Thyroid gland (tissue), 4 donors: ENCODE measurements around the gene CLCN2. TPM values are rescaled to one million over a fixed set of nuclear protein-coding genes. Genes with fewer than 3 reads are reported as not detected.

ENCODE experiments used
- DNase-seq, 2 donors: peaks; one replicate each; pipeline ENCODE4 v3.0.0-alpha.2; 2019
- H3K27ac ChIP-seq, 3 donors: fragments of 200-600 bp; sonication (generic); 1 replicate in 2 of 3; 2 replicates in 1 of 3; pipeline ENCODE4 v1.5.1; 2016 to 2019; ENCODE audit warnings: mild to moderate bottlenecking in 1 of 3, moderate library complexity in 1 of 3
- H3K27me3 ChIP-seq: fragments of 200-600 bp; sonication (generic); one replicate; pipeline ENCODE4 v1.5.1; 2019
- H3K36me3 ChIP-seq, 2 donors: fragments of 200-600 bp; sonication (generic); one replicate each; pipeline ENCODE4 v1.5.1; 2016 to 2019
- H3K4me1 ChIP-seq, 2 donors: fragments of 200-600 bp; sonication (generic); one replicate each; pipeline ENCODE4 v1.5.1; 2017 to 2019
- H3K4me3 ChIP-seq, 3 donors: fragments of 200-600 bp; sonication (generic); replicated peaks in 1 of 3; 1 replicate in 2 of 3; 2 replicates in 1 of 3; pipeline ENCODE4 v1.5.1; 2016; ENCODE audit warnings: mild to moderate bottlenecking in 1 of 3
- H3K9me3 ChIP-seq: fragments of 200-600 bp; sonication (generic); one replicate; pipeline ENCODE4 v1.5.1; 2017
- CTCF ChIP-seq, 6 experiments: fragments of 200-600 bp in 3 of 6; fragments of 450-650 bp in 3 of 6; sonication (generic) in 3 of 6; IDR thresholded peaks; one replicate each; pipeline ENCODE4 v1.5.1; 2016 to 2019; ENCODE audit warnings: antibody characterized with exemption in 6 of 6, mild to moderate bottlenecking in 2 of 6, inconsistent platforms in 1 of 6, moderate library complexity in 1 of 6
- POLR2A ChIP-seq, 2 donors: fragments of 450-650 bp; IDR thresholded peaks; one replicate each; pipeline ENCODE4 v1.6.1; 2017; ENCODE audit warnings: antibody characterized with exemption in 2 of 2, mild to moderate bottlenecking in 2 of 2, moderate library complexity in 1 of 2
- WGBS, 2 donors: methylation state at CpG; one replicate each; pipeline ENCODE4 v1.1.5; 2017; 5-methylcytosine and 5-hydroxymethylcytosine counted together
- intact Hi-C: fragments of 100-400 bp; cut with DNase I; formaldehyde crosslinking; loops from one replicate; pipeline ENCODE4 v1.15.1; 2023
- total RNA-seq, 4 donors: library from RNA; depleted of rRNA; stranded (reverse); fragments of >200 nt; gene quantifications; one replicate each; pipeline ENCODE4 v1.2.3, GENCODE V29; 2016

CLCN2 gene
- total RNA-seq, 4 donors from 2014 or later = 4.3 to 7.6 (median 5.2) TPM

DNA sequence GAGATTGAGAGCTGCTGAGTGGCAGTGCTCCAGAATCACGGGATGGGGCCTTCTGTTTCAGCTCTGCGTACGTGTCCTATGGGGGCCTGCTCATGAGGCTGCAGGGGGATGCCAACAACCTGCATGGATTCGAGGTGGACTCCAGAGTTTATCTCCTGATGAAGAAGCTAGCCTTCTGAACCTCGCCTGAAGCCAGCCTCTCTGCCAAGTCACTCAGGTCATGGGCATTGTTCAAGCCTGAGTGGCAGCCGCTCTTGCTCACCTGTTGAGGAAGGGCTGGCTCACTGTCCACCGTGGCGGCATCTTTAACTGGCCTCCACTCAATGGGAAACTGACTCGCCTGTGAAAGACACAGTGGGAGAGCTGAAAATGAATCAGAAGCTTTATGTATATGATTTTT, 6.7 kb upstream of the CLCN2 start:
- no peak for TF ChIP-seq CTCF (IDR thresholded peaks at IDR 0.05)
- no peak for TF ChIP-seq POLR2A (IDR thresholded peaks at IDR 0.05)
- Histone ChIP-seq H3K4me1 (peaks cover 28 to 30% of the 10 kb centered on the region in 2 donors), H3K36me3 (peaks cover 3 to 11% of the 10 kb centered on the region in 2 donors), H3K27me3 (no peaks in the 10 kb centered on the region), H3K9me3 (no peaks in the 10 kb centered on the region), H3K4me3 (no peak overlapping the region), H3K27ac (peak overlapping the region in 1 of 3 donors; percentile 51)
- 72 to 87% methylated on average over 8 to 9 of the region's 9 CpGs for WGBS, 2 donors
- intact Hi-C loops = no loop called here
- DNase-seq = no peak

- 85 to 91% methylated on average over 5 of the region's 5 CpGs for WGBS, 2 donors
- intact Hi-C loops = no loop called here
- Histone ChIP-seq H3K9me3 (no peaks in the 10 kb centered on the region), H3K27me3 (no peaks in the 10 kb centered on the region), H3K36me3 (peaks cover 3 to 11% of the 10 kb centered on the region in 2 donors), H3K4me1 (peaks cover 28 to 30% of the 10 kb centered on the region in 2 donors), H3K27ac (no peak overlapping the region), H3K4me3 (no peak overlapping the region)
- DNase-seq = no peak
- no peak for TF ChIP-seq POLR2A (IDR thresholded peaks at IDR 0.05)
- no peak for TF ChIP-seq CTCF (IDR thresholded peaks at IDR 0.05)
Measured at GRCh38 chr3:184366619-184367289, 5.3 kb upstream of the CLCN2 start.

DNA sequence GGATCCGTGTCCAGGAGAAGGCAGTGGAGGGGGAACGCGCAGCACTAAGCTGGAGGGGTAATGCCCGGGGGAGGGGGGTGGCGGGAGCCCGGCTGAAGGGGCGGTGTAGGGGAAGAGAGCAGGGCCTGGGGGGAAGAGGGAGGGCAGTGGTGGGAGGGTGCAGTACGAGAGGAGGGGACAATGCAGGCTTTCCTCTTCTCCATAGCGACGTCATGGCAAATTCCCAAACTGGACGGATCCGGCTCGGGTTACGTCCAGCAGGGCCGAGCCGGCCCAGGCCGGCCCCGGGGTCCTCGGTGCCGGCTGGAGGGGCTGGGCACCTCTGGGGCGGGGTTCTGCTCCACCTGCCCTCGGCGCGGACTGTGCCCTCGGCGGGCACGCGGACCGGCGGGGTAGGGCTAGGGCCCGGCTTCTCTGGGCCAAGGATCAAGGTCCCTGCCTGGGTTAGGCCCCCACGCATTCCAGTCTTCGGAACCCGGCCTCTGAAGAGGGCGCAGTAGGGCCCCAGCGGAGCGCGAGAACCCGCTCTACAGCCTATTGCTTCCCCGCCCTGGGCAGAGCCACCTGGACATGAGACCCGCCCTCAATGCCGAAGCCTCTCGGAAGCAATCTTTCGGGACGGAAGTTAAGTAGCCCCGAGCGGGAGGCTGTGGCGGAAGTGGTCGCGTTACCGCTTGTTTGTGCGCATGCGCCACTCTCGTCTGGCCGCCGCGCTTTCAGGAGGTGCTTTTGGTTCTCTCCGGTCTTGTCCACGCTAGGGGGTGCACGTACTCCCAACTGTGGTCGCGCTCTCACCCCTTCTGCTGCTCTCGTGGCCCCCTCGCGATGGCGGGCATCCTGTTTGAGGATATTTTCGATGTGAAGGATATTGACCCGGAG, 1.5 kb upstream of the CLCN2 start:
- Histone ChIP-seq H3K4me1 (peaks cover 21 to 26% of the 10 kb centered on the region in 2 donors), H3K36me3 (peaks cover 3 to 4% of the 10 kb centered on the region in 2 donors), H3K9me3 (no peaks in the 10 kb centered on the region), H3K27ac (peak overlapping the region; percentile 96 to 100 (median 98)), H3K27me3 (no peaks in the 10 kb centered on the region), H3K4me3 (peak overlapping the region; percentile 56 to 85 (median 76))
- peak; percentile 97 to 98 for DNase-seq
- WGBS, 2 donors = 0 to 1% methylated on average over 36 to 55 of the region's 68 CpGs
- TF ChIP-seq CTCF (IDR thresholded peaks at IDR 0.05) (peak in 4 of 6 experiments; percentile 40 to 51 (median 42)), POLR2A (IDR thresholded peaks at IDR 0.05) (peak; percentile 23 to 89)
- intact Hi-C loops = no loop called here

GRCh38 chr3:184361932-184362667, 695 bp upstream of the CLCN2 start:
- Histone ChIP-seq H3K4me1 (peaks cover 21 to 26% of the 10 kb centered on the region in 2 donors), H3K36me3 (peaks cover 3 to 4% of the 10 kb centered on the region in 2 donors), H3K27ac (peak overlapping the region; percentile 96 to 100 (median 98)), H3K9me3 (no peaks in the 10 kb centered on the region), H3K27me3 (no peaks in the 10 kb centered on the region), H3K4me3 (peak overlapping the region; percentile 56 to 85 (median 76))
- intact Hi-C loops = no loop called here
- peak; percentile 75 to 84 for DNase-seq
- no peak for TF ChIP-seq CTCF (IDR thresholded peaks at IDR 0.05)
- TF ChIP-seq POLR2A (IDR thresholded peaks at IDR 0.05) = peak in 1 of 2 donors; percentile 45
- 1% methylated on average over 24 to 29 of the region's 38 CpGs for WGBS, 2 donors
